Progenitor cell of endocrine pancreas (in vitro differentiated cells): ENCODE data around the gene FRS2. TPM values are rescaled to one million over a fixed set of nuclear protein-coding genes. Genes with fewer than 3 reads are reported as not detected.

ENCODE experiments used
- DNase-seq: peaks from one replicate; pipeline ENCODE4 v3.0.0; 2021; ENCODE audit warnings: low spot score; ENCODE audit not compliant: unreplicated experiment
- H3K27ac Mint-ChIP-seq: 2 replicates; pipeline ENCODE4 v1.8.0; 2021; ENCODE audit warnings: mild to moderate bottlenecking, moderate library complexity, mixed read lengths
- H3K27me3 Mint-ChIP-seq: 2 replicates; pipeline ENCODE4 v1.8.0; 2021; ENCODE audit warnings: mixed read lengths
- H3K36me3 Mint-ChIP-seq: 2 replicates; pipeline ENCODE4 v1.8.0; 2022; ENCODE audit warnings: mixed read lengths; ENCODE audit not compliant: insufficient read depth
- H3K4me1 Mint-ChIP-seq: 2 replicates; pipeline ENCODE4 v1.8.0; 2021; ENCODE audit warnings: low read depth, mixed read lengths
- H3K4me3 Mint-ChIP-seq: 2 replicates; pipeline ENCODE4 v1.8.0; 2021; ENCODE audit warnings: low read depth, mild to moderate bottlenecking, moderate library complexity, mixed read lengths
- H3K9me3 Mint-ChIP-seq: 2 replicates; pipeline ENCODE4 v1.8.0; 2021; ENCODE audit warnings: low read depth, mixed read lengths
- total RNA-seq: library from RNA; stranded (reverse); gene quantifications from 2 replicates; pipeline ENCODE4 v1.2.1, GENCODE V29; 2021
- TF ChIP-seq, protein P1 (sequence below): fragments of 200-600 bp; sonication (generic); IDR thresholded peaks from one replicate; pipeline ENCODE4 v1.5.0; 2021; ENCODE audit warnings: antibody characterized with exemption, mild to moderate bottlenecking; ENCODE audit not compliant: unreplicated experiment

The FRS2 gene
- total RNA-seq, 1 donor from 2014 or later = 42.6 TPM

DNA sequence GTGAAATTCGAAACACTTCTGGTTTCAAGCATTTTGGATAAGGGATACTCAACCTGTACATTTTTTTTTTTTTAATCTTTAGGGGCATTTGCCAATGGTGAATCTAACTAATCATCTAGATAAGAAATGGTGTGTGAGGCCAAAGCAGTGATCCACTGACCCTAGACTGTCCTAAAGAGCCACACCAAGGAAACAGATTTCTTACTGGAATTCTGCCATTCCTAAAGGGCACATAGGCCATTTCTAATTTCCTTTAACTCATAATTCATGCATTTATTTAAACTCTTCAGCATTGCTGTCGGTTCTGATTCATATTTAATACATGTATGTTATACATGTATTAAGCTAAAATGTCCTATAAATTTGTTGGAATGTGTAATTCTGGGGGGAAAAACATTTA lies 47.2 kb downstream of the FRS2 start:
- TF ChIP-seq, protein P1, sequence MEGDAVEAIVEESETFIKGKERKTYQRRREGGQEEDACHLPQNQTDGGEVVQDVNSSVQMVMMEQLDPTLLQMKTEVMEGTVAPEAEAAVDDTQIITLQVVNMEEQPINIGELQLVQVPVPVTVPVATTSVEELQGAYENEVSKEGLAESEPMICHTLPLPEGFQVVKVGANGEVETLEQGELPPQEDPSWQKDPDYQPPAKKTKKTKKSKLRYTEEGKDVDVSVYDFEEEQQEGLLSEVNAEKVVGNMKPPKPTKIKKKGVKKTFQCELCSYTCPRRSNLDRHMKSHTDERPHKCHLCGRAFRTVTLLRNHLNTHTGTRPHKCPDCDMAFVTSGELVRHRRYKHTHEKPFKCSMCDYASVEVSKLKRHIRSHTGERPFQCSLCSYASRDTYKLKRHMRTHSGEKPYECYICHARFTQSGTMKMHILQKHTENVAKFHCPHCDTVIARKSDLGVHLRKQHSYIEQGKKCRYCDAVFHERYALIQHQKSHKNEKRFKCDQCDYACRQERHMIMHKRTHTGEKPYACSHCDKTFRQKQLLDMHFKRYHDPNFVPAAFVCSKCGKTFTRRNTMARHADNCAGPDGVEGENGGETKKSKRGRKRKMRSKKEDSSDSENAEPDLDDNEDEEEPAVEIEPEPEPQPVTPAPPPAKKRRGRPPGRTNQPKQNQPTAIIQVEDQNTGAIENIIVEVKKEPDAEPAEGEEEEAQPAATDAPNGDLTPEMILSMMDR = no peak
- Mint-ChIP-seq H3K27ac (no peak overlapping the region), H3K27me3 (no peaks in the 10 kb centered on the region), H3K9me3 (peaks cover 22% of the 10 kb centered on the region), H3K4me3 (no peak overlapping the region), H3K36me3 (peaks cover 24% of the 10 kb centered on the region), H3K4me1 (peaks cover 16% of the 10 kb centered on the region)
- no peak for DNase-seq

- no peak for DNase-seq
- no peaks in the 10 kb centered on the region for H3K27me3 Mint-ChIP-seq
- TF ChIP-seq, protein P1 = no peak
- H3K9me3 Mint-ChIP-seq = peaks cover 32% of the 10 kb centered on the region
- H3K27ac Mint-ChIP-seq = no peak overlapping the region
- H3K36me3 Mint-ChIP-seq = peaks cover 32% of the 10 kb centered on the region
- H3K4me1 Mint-ChIP-seq = peaks cover 12% of the 10 kb centered on the region
- no peak overlapping the region for H3K4me3 Mint-ChIP-seq
Observed at GRCh38 chr12:69519871-69520270, 49.7 kb downstream of the FRS2 start.

DNA sequence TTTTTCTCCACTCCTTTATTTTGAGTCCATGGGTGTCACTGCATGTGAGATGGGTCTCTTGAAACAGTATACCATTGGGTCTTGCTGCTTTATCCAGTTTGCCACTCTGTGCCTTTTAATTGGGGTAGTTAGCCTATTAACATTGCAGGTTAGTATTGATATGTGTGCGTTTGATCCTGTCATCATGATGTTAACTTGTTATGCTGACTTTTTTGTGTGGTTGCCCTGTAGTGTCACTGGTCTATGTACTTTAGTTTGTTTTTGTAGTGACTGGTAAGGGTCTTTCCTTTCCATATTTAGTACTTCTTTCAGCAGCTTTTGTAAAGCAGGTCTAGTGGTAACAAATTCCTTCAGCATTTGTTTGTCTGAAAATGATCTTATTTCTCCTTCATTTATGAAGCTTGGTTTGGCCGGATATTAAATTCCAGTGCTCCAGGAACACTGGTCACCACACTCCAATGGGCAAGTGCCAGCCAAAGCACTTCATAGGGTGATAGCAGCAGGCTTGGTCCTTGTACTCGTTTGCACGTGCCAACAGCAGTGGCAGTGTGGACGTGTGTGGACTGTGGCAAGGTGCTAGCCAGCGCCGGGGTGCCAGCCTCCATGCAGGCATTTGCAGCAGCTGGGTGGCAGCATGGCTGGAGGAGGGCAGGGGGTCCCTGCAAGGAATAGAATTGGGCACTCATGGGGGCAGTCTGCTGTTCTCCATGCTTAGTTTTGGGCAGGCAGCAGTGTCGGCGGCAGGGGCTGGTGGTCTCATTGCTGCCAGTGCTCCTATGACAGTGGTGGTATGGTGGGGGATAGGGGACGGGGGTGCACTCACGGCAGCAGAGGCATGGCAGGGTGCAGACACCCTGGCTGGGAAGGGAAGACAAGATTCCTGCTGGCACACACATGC lies 53.5 kb downstream of the FRS2 start:
- peaks cover 32% of the 10 kb centered on the region for H3K9me3 Mint-ChIP-seq
- TF ChIP-seq, protein P1 = no peak
- peaks cover 4% of the 10 kb centered on the region for H3K4me1 Mint-ChIP-seq
- peaks cover 30% of the 10 kb centered on the region for H3K36me3 Mint-ChIP-seq
- H3K27me3 Mint-ChIP-seq = no peaks in the 10 kb centered on the region
- no peak overlapping the region for H3K4me3 Mint-ChIP-seq
- no peak for DNase-seq
- peak overlapping the region; percentile 85 for H3K27ac Mint-ChIP-seq

- Mint-ChIP-seq H3K36me3 (peaks cover 30% of the 10 kb centered on the region), H3K4me3 (no peak overlapping the region), H3K27me3 (no peaks in the 10 kb centered on the region), H3K27ac (peak overlapping the region; percentile 85), H3K9me3 (peaks cover 32% of the 10 kb centered on the region), H3K4me1 (peaks cover 4% of the 10 kb centered on the region)
- TF ChIP-seq, protein P1 = no peak
- DNase-seq = no peak
Observed at GRCh38 chr12:69524331-69524630, 54.1 kb downstream of the FRS2 start.

GRCh38 chr12:69524755-69525469 lies 54.7 kb downstream of the FRS2 start:
- DNase-seq = no peak
- Mint-ChIP-seq H3K9me3 (peaks cover 29% of the 10 kb centered on the region), H3K27ac (no peak overlapping the region), H3K36me3 (peaks cover 24% of the 10 kb centered on the region), H3K4me1 (peaks cover 4% of the 10 kb centered on the region), H3K27me3 (no peaks in the 10 kb centered on the region), H3K4me3 (no peak overlapping the region)
- TF ChIP-seq, protein P1 = no peak
